A549 (cell line): Measurements from ENCODE around the gene ABCC1. TPM values are rescaled to one million over a fixed set of nuclear protein-coding genes. Genes with fewer than 3 reads are reported as not detected.

ENCODE experiments used
- ATAC-seq, 2 experiments: fragments of 200-7000 bp in 1 of 2; fragments of >200 bp in 1 of 2; cut with Nextera tagmentation in 1 of 2; cut with Tn5 transposase in 1 of 2; 3 replicates each; pipeline versions ENCODE4 v1.8.0 to v1.9.1; 2018 to 2020; ENCODE audit warnings: mild to moderate bottlenecking in 1 of 2, moderate library complexity in 1 of 2
- CTCF ChIA-PET: fragments of 300-600 bp; sonication (Branson Sonifier 250); formaldehyde crosslinking; extraction: SDS; loops from one replicate; lab custom pipeline; 2021; ENCODE audit warnings: antibody characterized with exemption, inconsistent platforms; lab: Yijun Ruan, JAX
- POLR2A ChIA-PET: fragments of 350-600 bp; formaldehyde crosslinking; extraction: SDS; loops from one replicate; lab custom pipeline; 2021; ENCODE audit warnings: antibody characterized with exemption, inconsistent platforms; lab: Yijun Ruan, JAX
- DNase-seq, 2 experiments: peaks; one replicate each; pipeline versions ENCODE4 v3.0.0 to v3.0.0-alpha.2; 2011 to 2016; ENCODE audit warnings: low read depth in 1 of 2, low spot score in 1 of 2
- FAIRE-seq: peaks from 2 replicates; lab custom pipeline; 2011; peaks lifted over from hg19 to GRCh38; lab: Jason Lieb, UNC
- H3K27ac ChIP-seq, 2 experiments: fragments of >200 bp; sonication (Bioruptor Twin); formaldehyde crosslinking; 3 replicates each; pipeline ENCODE4 v1.5.1; 2016 to 2017
- H3K4me1 ChIP-seq: fragments of >200 bp; sonication (Bioruptor Twin); formaldehyde crosslinking; 3 replicates; pipeline ENCODE4 v1.6.1; 2016
- H3K4me2 ChIP-seq: fragments of >200 bp; sonication (Bioruptor Twin); formaldehyde crosslinking; 3 replicates; pipeline ENCODE4 v1.6.1; 2016
- H3K4me3 ChIP-seq: fragments of >200 bp; sonication (Bioruptor Twin); formaldehyde crosslinking; 3 replicates; pipeline ENCODE4 v1.5.1; 2016
- H3K9me3 ChIP-seq: fragments of >200 bp; sonication (Bioruptor Twin); formaldehyde crosslinking; 3 replicates; pipeline ENCODE4 v1.6.1; 2016
- BCL3 ChIP-seq: fragments of >200 bp; sonication (Bioruptor Twin); formaldehyde crosslinking; IDR thresholded peaks from 3 replicates; pipeline ENCODE4 v1.6.1; 2016
- EHF ChIP-seq: fragments of 250-450 bp; sonication (Bioruptor Pico); IDR thresholded peaks from 2 replicates; pipeline ENCODE4 v1.5.0; 2020; ENCODE audit warnings: mild to moderate bottlenecking
- FOSL2 ChIP-seq, 2 experiments: fragments of 450-650 bp in 1 of 2; fragments of >200 bp in 1 of 2; sonication (Bioruptor Twin) in 1 of 2; formaldehyde crosslinking; IDR thresholded peaks; 2 replicates each; pipeline versions ENCODE4 v1.5.0 to v1.6.1; 2016 to 2020; ENCODE audit warnings: mild to moderate bottlenecking in 1 of 2, moderate library complexity in 1 of 2
- JUN ChIP-seq, 2 experiments: fragments of >200 bp; sonication (Bioruptor Twin); formaldehyde crosslinking; IDR thresholded peaks; 2 replicates in 1 of 2; 3 replicates in 1 of 2; pipeline ENCODE4 v1.6.1; 2016 to 2017
- JUNB ChIP-seq: fragments of >200 bp; sonication (Bioruptor Twin); formaldehyde crosslinking; IDR thresholded peaks from 2 replicates; pipeline ENCODE4 v1.6.1; 2016
- POLR2A ChIP-seq: IDR thresholded peaks from 2 replicates; pipeline ENCODE4 v1.6.1; 2012; ENCODE audit warnings: mild to moderate bottlenecking, low read length
- RAD21 ChIP-seq, 2 experiments: fragments of >200 bp in 1 of 2; sonication (Bioruptor Twin) in 1 of 2; formaldehyde crosslinking in 1 of 2; IDR thresholded peaks in 1 of 2; conservative IDR thresholded peaks in 1 of 2; 2 replicates in 1 of 2; 3 replicates in 1 of 2; pipeline ENCODE4 v1.6.1; 2012 to 2018; ENCODE audit warnings: inconsistent platforms in 1 of 2
- REST ChIP-seq: fragments of 200-600 bp; sonication (generic); IDR thresholded peaks from 2 replicates; pipeline ENCODE4 v1.6.1; 2016; ENCODE audit warnings: antibody characterized with exemption, mild to moderate bottlenecking, moderate library complexity
- SMC3 ChIP-seq: fragments of >200 bp; sonication (Bioruptor Twin); formaldehyde crosslinking; IDR thresholded peaks from 3 replicates; pipeline ENCODE4 v1.6.1; 2018; ENCODE audit warnings: inconsistent platforms
- WGBS: methylation state at CpG from one replicate; pipeline ENCODE4 v1.1.6; 2017; ENCODE audit errors: missing lambda C conversion rate; 5-methylcytosine and 5-hydroxymethylcytosine counted together
- polyA minus RNA-seq: library from RNA; depleted of rRNA, polyadenylated mRNA; stranded (reverse); fragments of >200 nt; gene quantifications from 2 replicates; pipeline ENCODE4 v1.2.3, GENCODE V29; 2011; rRNA and poly(A)+ RNA removed
- polyA plus RNA-seq, 4 experiments: library from polyadenylated mRNA; depleted of rRNA in 3 of 4; stranded (reverse); fragments of >200 nt; fragmentation: RNase III in 1 of 4; extraction: RNeasy Plus Mini Kit Qiagen cat#74134 plus additional on column Dnase treatment in 1 of 4; gene quantifications; 2 replicates in 3 of 4; 3 replicates in 1 of 4; pipeline ENCODE4 v1.2.3, GENCODE V29; 2011 to 2017
- TF ChIP-seq, protein P1 (sequence below): fragments of >200 bp; sonication (Bioruptor Twin); formaldehyde crosslinking; IDR thresholded peaks from 3 replicates; pipeline ENCODE4 v1.5.1; 2016
- TF ChIP-seq, protein P2 (sequence below): fragments of 450-650 bp; IDR thresholded peaks from 2 replicates; pipeline ENCODE4 v1.6.1; 2014; ENCODE audit warnings: antibody characterized with exemption

ABCC1 gene
- 56.5 and 108 TPM in 2 replicates for polyA plus RNA-seq (2011; rRNA removed)
- 59.3 and 77.9 TPM in 2 replicates for polyA plus RNA-seq (2012; cell fraction: cytosol; rRNA removed)
- 184 and 231 TPM in 2 replicates for polyA plus RNA-seq (2012; cell fraction: nucleus; rRNA removed)
- 86.7 to 93.8 TPM (median 90.7 TPM) in 3 replicates for polyA plus RNA-seq (2017; fragmentation: RNase III; extraction: RNeasy Plus Mini Kit Qiagen cat#74134 plus additional on column Dnase treatment)
- 359 and 414 TPM in 2 replicates for polyA minus RNA-seq

GRCh38 chr16:15949210-15950160 is at the start of gene ABCC1:
TSS of gene ABCC1 (plus strand) at chr16:15949616. CDS start at chr16:15949752, 136 bp downstream.
- FAIRE-seq (no peak), ATAC-seq (peak; percentile 56 to 82), DNase-seq (peak; percentile 63 to 65)
- ChIA-PET CTCF (interaction anchor here (0.9 to 5.1 kb wide), 8 partner anchors 16 to 84 kb away, joined by 3 to 28 read pairs (median 3); partner anchors contain the start of gene CEP20), POLR2A (interaction anchor here (0.5 to 1.2 kb wide), 3 partner anchors 18 to 61 kb away, joined by 3 to 9 read pairs (median 6); partner anchors contain the start of gene CEP20)
- Histone ChIP-seq H3K27ac (peak within 1 kb of the TSS; percentile 100), H3K9me3 (no peaks in the 10 kb centered on the region), H3K4me3 (peak within 1 kb of the TSS; percentile 97), H3K4me2 (peak within 1 kb of the TSS; percentile 95), H3K4me1 (peaks cover 69% of the 10 kb centered on the region)
- TF ChIP-seq FOSL2 (IDR thresholded peaks at IDR 0.05) (no peak), FOSL2 (CRISPR knock-in tag; IDR thresholded peaks at IDR 0.05) (peak; percentile 6; the same call in 1 of the 2 replicates), JUN (IDR thresholded peaks at IDR 0.05) (peak in 1 of 2 experiments; percentile 53; a peak in 2 of 5 replicates), REST (no peak), JUNB (no peak), BCL3 (0 out of 3 replicates have a peak, but pooled peaks have one; percentile 29), POLR2A (peak; percentile 28), RAD21 (conservative IDR thresholded peaks at IDR 0.05 in 1 of 2, IDR thresholded peaks at IDR 0.05 in 1 of 2) (peak in 1 of 2 experiments; percentile 29; a peak in 1 of 5 replicates), SMC3 (0 out of 3 replicates have a peak, but pooled peaks have one; percentile 25)
- TF ChIP-seq, protein P1, sequence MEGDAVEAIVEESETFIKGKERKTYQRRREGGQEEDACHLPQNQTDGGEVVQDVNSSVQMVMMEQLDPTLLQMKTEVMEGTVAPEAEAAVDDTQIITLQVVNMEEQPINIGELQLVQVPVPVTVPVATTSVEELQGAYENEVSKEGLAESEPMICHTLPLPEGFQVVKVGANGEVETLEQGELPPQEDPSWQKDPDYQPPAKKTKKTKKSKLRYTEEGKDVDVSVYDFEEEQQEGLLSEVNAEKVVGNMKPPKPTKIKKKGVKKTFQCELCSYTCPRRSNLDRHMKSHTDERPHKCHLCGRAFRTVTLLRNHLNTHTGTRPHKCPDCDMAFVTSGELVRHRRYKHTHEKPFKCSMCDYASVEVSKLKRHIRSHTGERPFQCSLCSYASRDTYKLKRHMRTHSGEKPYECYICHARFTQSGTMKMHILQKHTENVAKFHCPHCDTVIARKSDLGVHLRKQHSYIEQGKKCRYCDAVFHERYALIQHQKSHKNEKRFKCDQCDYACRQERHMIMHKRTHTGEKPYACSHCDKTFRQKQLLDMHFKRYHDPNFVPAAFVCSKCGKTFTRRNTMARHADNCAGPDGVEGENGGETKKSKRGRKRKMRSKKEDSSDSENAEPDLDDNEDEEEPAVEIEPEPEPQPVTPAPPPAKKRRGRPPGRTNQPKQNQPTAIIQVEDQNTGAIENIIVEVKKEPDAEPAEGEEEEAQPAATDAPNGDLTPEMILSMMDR = peak; percentile 23; the same call in 1 of the 3 replicates
- 4% methylated on average over 23 of the region's 112 CpGs for WGBS

DNA sequence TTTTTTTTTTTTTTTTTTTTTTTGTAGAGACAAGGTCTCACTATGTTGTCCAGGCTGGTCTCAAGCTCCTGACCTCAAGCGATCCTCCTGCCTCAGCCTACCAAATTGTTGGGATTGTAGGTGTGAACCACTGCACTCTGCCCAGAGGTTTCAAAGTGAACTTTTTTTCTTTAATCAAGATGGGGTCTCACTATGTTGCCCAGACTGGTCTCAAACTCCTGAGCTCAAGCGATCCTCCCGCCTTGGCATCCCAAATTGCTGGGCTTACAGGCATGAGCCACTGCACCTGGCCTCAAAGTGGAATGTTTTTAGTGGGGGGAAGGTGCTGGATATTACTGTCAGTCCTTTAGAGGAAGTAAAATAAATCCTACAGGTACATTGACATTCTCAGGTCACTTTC is 49.1 kb upstream of the ABCC1 start:
- POLR2A ChIA-PET = interaction anchor here (0.6 to 1.9 kb wide), 8 partner anchors 12 to 122 kb away, joined by 3 to 25 read pairs (median 4); partner anchors contain the start of gene CEP20
- CTCF ChIA-PET = interaction anchor here (0.5 to 2.8 kb wide), 7 partner anchors 13 to 227 kb away, joined by 3 to 14 read pairs (median 3); partner anchors contain the start of gene CEP20
- peaks cover 50% of the 10 kb centered on the region for H3K4me1 ChIP-seq
- DNase-seq = no peak
- no peak for TF ChIP-seq FOSL2 (IDR thresholded peaks at IDR 0.05)
- no peak for TF ChIP-seq FOSL2 (CRISPR knock-in tag; IDR thresholded peaks at IDR 0.05)
- TF ChIP-seq EHF (CRISPR knock-in tag) = no peak
- TF ChIP-seq, protein P2, sequence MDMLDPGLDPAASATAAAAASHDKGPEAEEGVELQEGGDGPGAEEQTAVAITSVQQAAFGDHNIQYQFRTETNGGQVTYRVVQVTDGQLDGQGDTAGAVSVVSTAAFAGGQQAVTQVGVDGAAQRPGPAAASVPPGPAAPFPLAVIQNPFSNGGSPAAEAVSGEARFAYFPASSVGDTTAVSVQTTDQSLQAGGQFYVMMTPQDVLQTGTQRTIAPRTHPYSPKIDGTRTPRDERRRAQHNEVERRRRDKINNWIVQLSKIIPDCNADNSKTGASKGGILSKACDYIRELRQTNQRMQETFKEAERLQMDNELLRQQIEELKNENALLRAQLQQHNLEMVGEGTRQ = 0 out of 2 replicates have a peak, but pooled peaks have one; percentile 7
- TF ChIP-seq, all 56 proteins: peak for 1
- WGBS = 88% methylated on average over 3 of the region's 3 CpGs
- ATAC-seq (no peak), FAIRE-seq (no peak)
- Histone ChIP-seq H3K9me3 (no peaks in the 10 kb centered on the region), H3K27ac (peak overlapping the region; percentile 90 to 91), H3K4me2 (peak overlapping the region; percentile 66), H3K4me3 (no peak overlapping the region)
